HepG2 (cell line): ENCODE measurements around the gene KCNK15. TPM values are rescaled to one million over a fixed set of nuclear protein-coding genes. Genes with fewer than 3 reads are reported as not detected.

Source experiments
- ADNP ChIP-seq: sonication (generic); formaldehyde crosslinking; IDR thresholded peaks from 2 replicates; pipeline ENCODE4 v1.4.0; 2020; ENCODE audit warnings: missing genetic modification reagents
- CBFB ChIP-seq: sonication (generic); formaldehyde crosslinking; IDR thresholded peaks from 2 replicates; pipeline ENCODE4 v1.4.0; 2020; ENCODE audit warnings: missing genetic modification reagents
- ELF3 ChIP-seq: IDR thresholded peaks from 2 replicates; pipeline ENCODE4 v1.6.1; 2016; ENCODE audit warnings: missing genetic modification reagents, missing compliant biosample characterization
- ESRRA ChIP-seq: sonication (generic); formaldehyde crosslinking; IDR thresholded peaks from 2 replicates; pipeline ENCODE4 v1.5.1; 2020; ENCODE audit warnings: mild to moderate bottlenecking, low read depth, missing genetic modification reagents
- FOXA3 ChIP-seq: IDR thresholded peaks from 2 replicates; pipeline ENCODE4 v1.6.1; 2016; ENCODE audit warnings: missing genetic modification reagents, missing compliant biosample characterization
- IRX3 ChIP-seq: sonication (generic); formaldehyde crosslinking; IDR thresholded peaks from 2 replicates; pipeline ENCODE4 v1.8.1; 2023; ENCODE audit warnings: mild to moderate bottlenecking, low read depth, missing genetic modification reagents, borderline replicate concordance
- KMT2A ChIP-seq: sonication (generic); formaldehyde crosslinking; IDR thresholded peaks from 2 replicates; pipeline ENCODE4 v1.4.0; 2020; ENCODE audit warnings: missing genetic modification reagents
- MATR3 ChIP-seq: sonication (generic); formaldehyde crosslinking; IDR thresholded peaks from 2 replicates; pipeline ENCODE4 v1.4.0; 2020; ENCODE audit warnings: missing genetic modification reagents
- MXD1 ChIP-seq: sonication (generic); formaldehyde crosslinking; IDR thresholded peaks from 2 replicates; pipeline ENCODE4 v1.4.0; 2020; ENCODE audit warnings: mild to moderate bottlenecking, missing genetic modification reagents
- NFE2 ChIP-seq: sonication (generic); formaldehyde crosslinking; IDR thresholded peaks from 2 replicates; pipeline ENCODE4 v1.4.0; 2020; ENCODE audit warnings: missing genetic modification reagents
- PHB2 ChIP-seq: fragments of 450-650 bp; IDR thresholded peaks from 2 replicates; pipeline ENCODE4 v1.6.1; 2018; ENCODE audit not compliant: partially characterized antibody
- PHF20 ChIP-seq: sonication (generic); formaldehyde crosslinking; IDR thresholded peaks from 2 replicates; pipeline ENCODE4 v1.5.0; 2020; ENCODE audit warnings: mild to moderate bottlenecking, missing genetic modification reagents
- RERE ChIP-seq: IDR thresholded peaks from 2 replicates; pipeline ENCODE4 v1.6.1; 2016; ENCODE audit warnings: low read depth, missing genetic modification reagents, missing compliant biosample characterization
- RFXAP ChIP-seq: sonication (generic); formaldehyde crosslinking; IDR thresholded peaks from 2 replicates; pipeline ENCODE4 v1.4.0; 2020; ENCODE audit warnings: missing genetic modification reagents, borderline replicate concordance
- SMARCC2 ChIP-seq: fragments of 450-650 bp; IDR thresholded peaks from 2 replicates; pipeline ENCODE4 v1.6.1; 2017; ENCODE audit warnings: antibody characterized with exemption, mild to moderate bottlenecking
- TBP ChIP-seq: sonication (generic); formaldehyde crosslinking; IDR thresholded peaks from 2 replicates; pipeline ENCODE4 v1.5.0; 2020; ENCODE audit warnings: missing genetic modification reagents
- TEAD3 ChIP-seq: optimal IDR thresholded peaks from 2 replicates; pipeline ENCODE3; 2016; ENCODE audit warnings: borderline replicate concordance
- TP53 ChIP-seq: sonication (generic); formaldehyde crosslinking; conservative IDR thresholded peaks from 2 replicates; pipeline ENCODE4 v1.4.0; 2020; ENCODE audit warnings: missing genetic modification reagents
- ZFAT ChIP-seq: sonication (generic); formaldehyde crosslinking; conservative IDR thresholded peaks from 2 replicates; pipeline ENCODE4 v1.8.1; 2023; ENCODE audit warnings: missing genetic modification reagents, inconsistent platforms
- ZNF260 ChIP-seq: sonication (generic); formaldehyde crosslinking; IDR thresholded peaks from 2 replicates; pipeline ENCODE4 v1.4.0; 2020; ENCODE audit warnings: missing genetic modification reagents, low read depth, mild to moderate bottlenecking, borderline replicate concordance
- ZNF431 ChIP-seq: sonication (generic); formaldehyde crosslinking; IDR thresholded peaks from 2 replicates; pipeline ENCODE4 v1.9.0; 2022; ENCODE audit warnings: missing genetic modification reagents, low read depth, mild to moderate bottlenecking, borderline replicate concordance
- ZNF605 ChIP-seq: sonication (generic); formaldehyde crosslinking; IDR thresholded peaks from 2 replicates; pipeline ENCODE4 v1.8.0; 2022; ENCODE audit warnings: mild to moderate bottlenecking, missing genetic modification reagents
- ZNF775 ChIP-seq: sonication (generic); formaldehyde crosslinking; IDR thresholded peaks from 2 replicates; pipeline ENCODE4 v1.4.0; 2020; ENCODE audit warnings: missing genetic modification reagents, mild to moderate bottlenecking, moderate library complexity, borderline replicate concordance
- ZNF878 ChIP-seq: sonication (generic); formaldehyde crosslinking; IDR thresholded peaks from 2 replicates; pipeline ENCODE4 v1.8.1; 2023; ENCODE audit warnings: mild to moderate bottlenecking, missing genetic modification reagents, moderate library complexity
- polyA plus RNA-seq, 8 experiments: library from polyadenylated mRNA; depleted of rRNA in 3 of 8; stranded (reverse) in 7 of 8; unstranded in 1 of 8; fragments of >200 nt; fragmentation: Illumina TruSeq in 4 of 8; extraction: Trizol in 4 of 8; gene quantifications; 2 replicates each; pipeline versions ENCODE4 v1.2.1 to v1.2.3, GENCODE V29; 2011 to 2016; ENCODE audit warnings: low read depth in 4 of 8, missing spikeins in 1 of 8, mixed read lengths in 1 of 8; ENCODE audit not compliant: insufficient read depth in 1 of 8
- total RNA-seq, 5 experiments: library from RNA; depleted of rRNA; stranded (reverse); fragments of >200 nt; fragmentation: Illumina TruSeq; extraction: Trizol; gene quantifications; 2 replicates each; pipeline ENCODE4 v1.2.3, GENCODE V29; 2016; ENCODE audit warnings: low read depth in 1 of 5
- TF ChIP-seq, protein P1 (sequence below): sonication (generic); formaldehyde crosslinking; IDR thresholded peaks from 2 replicates; pipeline ENCODE4 v1.8.0; 2022; ENCODE audit warnings: mild to moderate bottlenecking, missing genetic modification reagents, borderline replicate concordance

KCNK15 gene
- total and polyA plus RNA-seq, 2 of the 13 experiments (the other 11 are each of a cell fraction or from before 2014, with no cell fraction given) = 0.03 TPM; not detected in 1

- TF ChIP-seq RERE (CRISPR knock-in tag) (no peak), TEAD3 (CRISPR knock-in tag) (peak; percentile 20), IRX3 (peak; percentile 84; the same call in 1 of the 2 replicates), FOXA3 (CRISPR knock-in tag) (no peak), ZNF605 (CRISPR knock-in tag) (no peak), ZNF431 (CRISPR knock-in tag) (0 out of 2 replicates have a peak, but pooled peaks have one; percentile 29), RFXAP (CRISPR knock-in tag) (no peak), MXD1 (CRISPR knock-in tag) (no peak), TP53 (CRISPR knock-in tag) (no peak), ZNF775 (CRISPR knock-in tag) (no peak), TBP (no peak), ZNF260 (no peak), MATR3 (CRISPR knock-in tag) (no peak), ESRRA (CRISPR knock-in tag) (no peak), ELF3 (CRISPR knock-in tag) (0 out of 2 replicates have a peak, but pooled peaks have one; percentile 46), CBFB (no peak), PHB2 (no peak), ADNP (CRISPR knock-in tag) (no peak), ZNF878 (CRISPR knock-in tag) (0 out of 2 replicates have a peak, but pooled peaks have one; percentile 28), ZFAT (CRISPR knock-in tag) (no peak), KMT2A (CRISPR knock-in tag) (no peak), PHF20 (CRISPR knock-in tag) (no peak), NFE2 (CRISPR knock-in tag) (no peak), SMARCC2 (no peak)
- TF ChIP-seq, protein P1, sequence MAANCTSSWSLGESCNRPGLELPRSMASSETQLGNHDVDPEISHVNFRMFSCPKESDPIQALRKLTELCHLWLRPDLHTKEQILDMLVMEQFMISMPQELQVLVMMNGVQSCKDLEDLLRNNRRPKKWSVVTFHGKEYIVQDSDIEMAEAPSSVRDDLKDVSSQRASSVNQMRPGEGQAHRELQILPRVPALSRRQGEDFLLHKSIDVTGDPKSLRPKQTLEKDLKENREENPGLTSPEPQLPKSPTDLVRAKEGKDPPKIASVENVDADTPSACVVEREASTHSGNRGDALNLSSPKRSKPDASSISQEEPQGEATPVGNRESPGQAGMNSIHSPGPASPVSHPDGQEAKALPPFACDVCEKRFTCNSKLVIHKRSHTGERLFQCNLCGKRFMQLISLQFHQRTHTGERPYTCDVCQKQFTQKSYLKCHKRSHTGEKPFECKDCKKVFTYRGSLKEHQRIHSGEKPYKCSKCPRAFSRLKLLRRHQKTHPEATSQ (CRISPR knock-in tag) = 0 out of 2 replicates have a peak, but pooled peaks have one; percentile 39
Measured at GRCh38 chr20:44776980-44777379, 31.3 kb downstream of the KCNK15 start (continued).
